Measurements from ENCODE around the gene TFRC.

Gene TFRC

GRCh38 chr3:196081834-196082618 lies at the start of gene TFRC:
TSS of gene TFRC (minus strand) at chr3:196082090. CDS start at chr3:196077099, 4,991 bp downstream.
- TF ChIP-seq, protein P1, sequence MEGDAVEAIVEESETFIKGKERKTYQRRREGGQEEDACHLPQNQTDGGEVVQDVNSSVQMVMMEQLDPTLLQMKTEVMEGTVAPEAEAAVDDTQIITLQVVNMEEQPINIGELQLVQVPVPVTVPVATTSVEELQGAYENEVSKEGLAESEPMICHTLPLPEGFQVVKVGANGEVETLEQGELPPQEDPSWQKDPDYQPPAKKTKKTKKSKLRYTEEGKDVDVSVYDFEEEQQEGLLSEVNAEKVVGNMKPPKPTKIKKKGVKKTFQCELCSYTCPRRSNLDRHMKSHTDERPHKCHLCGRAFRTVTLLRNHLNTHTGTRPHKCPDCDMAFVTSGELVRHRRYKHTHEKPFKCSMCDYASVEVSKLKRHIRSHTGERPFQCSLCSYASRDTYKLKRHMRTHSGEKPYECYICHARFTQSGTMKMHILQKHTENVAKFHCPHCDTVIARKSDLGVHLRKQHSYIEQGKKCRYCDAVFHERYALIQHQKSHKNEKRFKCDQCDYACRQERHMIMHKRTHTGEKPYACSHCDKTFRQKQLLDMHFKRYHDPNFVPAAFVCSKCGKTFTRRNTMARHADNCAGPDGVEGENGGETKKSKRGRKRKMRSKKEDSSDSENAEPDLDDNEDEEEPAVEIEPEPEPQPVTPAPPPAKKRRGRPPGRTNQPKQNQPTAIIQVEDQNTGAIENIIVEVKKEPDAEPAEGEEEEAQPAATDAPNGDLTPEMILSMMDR (conservative IDR thresholded peaks at IDR 0.05; ENCODE audit: low read length) = no peak
- peak within 1 kb of the TSS; percentile 92 for H3K4me3 ChIP-seq (ENCODE audit: low read length)
- peak; percentile 85 for DNase-seq (ENCODE audit: low read depth)

DNA sequence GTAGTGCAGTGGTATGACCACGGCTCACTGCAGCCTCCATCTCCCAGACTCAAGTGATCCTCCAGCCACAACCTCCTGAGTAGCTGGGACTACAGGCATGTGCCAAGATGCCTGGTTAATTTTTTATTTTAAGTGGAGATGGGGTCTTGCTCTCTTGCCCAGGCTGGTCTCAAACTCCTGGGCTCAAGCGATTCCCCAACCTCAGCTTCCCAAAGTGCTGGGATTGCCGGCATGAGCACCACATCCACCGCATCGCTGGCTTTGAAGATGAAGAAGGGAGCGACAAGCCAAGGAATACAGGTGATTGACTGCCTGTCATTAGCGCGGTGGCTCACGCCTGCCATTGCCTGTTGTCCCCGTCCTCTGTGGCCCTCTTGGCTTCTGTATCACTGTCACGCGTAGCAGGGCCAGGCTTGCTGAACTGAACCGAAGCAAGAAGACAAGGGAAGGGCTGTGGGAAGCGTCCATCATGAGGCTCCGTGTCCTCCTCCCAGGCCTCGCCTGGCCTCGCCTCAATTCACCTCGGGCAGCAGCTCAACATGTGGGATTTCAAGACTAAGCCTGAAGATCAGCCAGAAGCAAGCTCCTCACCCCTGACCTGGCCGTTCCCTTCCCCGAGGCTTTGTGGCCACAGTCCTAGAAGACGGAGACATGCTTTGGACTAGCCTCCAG lies 46.4 kb upstream of the TFRC start:
- TF ChIP-seq, protein P1 (conservative IDR thresholded peaks at IDR 0.05; ENCODE audit: low read length) = no peak
- DNase-seq (ENCODE audit: low read depth) = no peak

GRCh38 chr3:196127308-196128040 lies 45.6 kb upstream of the TFRC start:
- DNase-seq (ENCODE audit: low read depth) = no peak
- TF ChIP-seq, protein P1 (conservative IDR thresholded peaks at IDR 0.05; ENCODE audit: low read length) = no peak
- no peak overlapping the region for H3K4me3 ChIP-seq (ENCODE audit: low read length)

More for the DNA sequence above, 46.4 kb upstream of the TFRC start:
- H3K4me3 ChIP-seq (ENCODE audit: low read length) = no peak overlapping the region

DNA sequence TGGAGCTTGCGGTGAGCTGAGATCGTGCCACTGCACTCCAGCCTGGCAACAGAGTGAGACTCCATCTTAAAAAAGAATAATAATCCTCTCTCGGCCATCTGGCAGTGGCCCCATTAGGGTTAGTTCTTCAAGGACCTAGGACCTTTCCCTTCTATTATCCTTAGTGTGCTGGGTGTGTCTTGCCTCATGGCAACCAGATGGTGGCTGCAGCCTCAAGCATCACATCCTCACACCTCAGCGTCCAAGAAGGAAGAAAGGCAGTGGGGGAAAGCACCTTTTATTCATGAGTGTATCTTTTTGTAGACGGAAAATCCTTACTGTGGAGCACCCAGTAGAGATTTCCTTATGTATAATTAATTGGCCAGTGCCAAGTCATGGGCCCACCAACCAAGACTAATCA lies 42.7 kb upstream of the TFRC start:
- no peak for DNase-seq (ENCODE audit: low read depth)
- H3K4me3 ChIP-seq (ENCODE audit: low read length) = no peak overlapping the region
- TF ChIP-seq, protein P1 (conservative IDR thresholded peaks at IDR 0.05; ENCODE audit: low read length) = no peak

GRCh38 chr3:196122688-196123046 lies 40.8 kb upstream of the TFRC start:
- TF ChIP-seq, protein P1 (conservative IDR thresholded peaks at IDR 0.05; ENCODE audit: low read length) = no peak
- H3K4me3 ChIP-seq (ENCODE audit: low read length) = no peak overlapping the region
- DNase-seq (ENCODE audit: low read depth) = no peak

DNA sequence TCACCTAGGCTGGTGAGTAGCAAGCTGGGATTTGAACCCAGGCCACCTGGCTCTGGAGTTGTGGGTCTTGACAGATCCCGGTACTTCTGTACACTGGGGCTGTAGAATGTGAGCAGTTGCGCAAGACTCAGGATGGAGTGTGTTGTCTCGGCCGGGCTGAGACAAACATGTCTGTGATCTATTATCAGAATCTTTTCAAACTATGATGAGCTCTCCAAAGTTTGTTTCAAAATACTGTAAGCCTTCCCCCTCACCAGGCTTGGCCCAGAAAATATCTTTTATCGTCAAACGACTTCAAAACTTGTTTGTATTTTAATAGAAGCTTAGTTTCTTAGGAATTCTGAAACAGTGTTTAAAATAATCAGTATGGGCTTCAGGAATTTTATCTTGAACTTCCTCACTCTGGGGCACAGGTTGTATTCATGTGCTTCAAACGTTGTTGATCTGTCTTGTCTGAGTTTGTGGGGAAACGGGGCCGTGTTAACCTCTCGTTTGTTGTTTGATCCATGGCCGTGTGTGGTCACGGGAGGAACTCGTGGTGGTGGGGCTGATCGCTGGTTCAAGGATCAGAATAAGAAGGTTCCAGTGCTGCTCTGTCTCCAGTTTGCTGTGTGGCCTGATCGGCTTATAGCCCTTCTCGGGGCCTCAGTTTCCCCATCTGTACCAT lies 40.3 kb upstream of the TFRC start:
- TF ChIP-seq, protein P1 (conservative IDR thresholded peaks at IDR 0.05; ENCODE audit: low read length) = no peak
- H3K4me3 ChIP-seq (ENCODE audit: low read length) = no peak overlapping the region
- no peak for DNase-seq (ENCODE audit: low read depth)

All from AG10803 (cell line).